Smooth muscle cell (in vitro differentiated cells): Measurements from ENCODE around the gene FRMPD1. TPM values are rescaled to one million over a fixed set of nuclear protein-coding genes. Genes with fewer than 3 reads are reported as not detected.

Experiments
- DNase-seq: peaks from one replicate; lab custom pipeline; 2025; ENCODE audit not compliant: unreplicated experiment; lab: John Stamatoyannopoulos, UW
- H2AFZ ChIP-seq: fragments of 200-600 bp; sonication (generic); 2 replicates; pipeline ENCODE4 v1.6.0; 2016; ENCODE audit warnings: antibody characterized with exemption, low read depth, mild to moderate bottlenecking
- H3F3A ChIP-seq: fragments of 200-600 bp; sonication (generic); 2 replicates; pipeline ENCODE4 v1.6.0; 2017; ENCODE audit warnings: antibody characterized with exemption, low read depth
- H3K27ac ChIP-seq: fragments of 200-600 bp; sonication (generic); 2 replicates; pipeline ENCODE4 v1.5.1; 2016; ENCODE audit warnings: low read depth, mild to moderate bottlenecking
- H3K27me3 ChIP-seq: fragments of 200-600 bp; sonication (generic); 2 replicates; pipeline ENCODE4 v1.6.1; 2016; ENCODE audit warnings: low read depth, mild to moderate bottlenecking
- H3K36me3 ChIP-seq: fragments of 200-600 bp; sonication (generic); 2 replicates; pipeline ENCODE4 v1.5.1; 2016; ENCODE audit warnings: low read depth
- H3K4me1 ChIP-seq: fragments of 200-600 bp; sonication (generic); 2 replicates; pipeline ENCODE4 v1.5.1; 2016; ENCODE audit warnings: low read depth
- H3K4me2 ChIP-seq: fragments of 200-600 bp; sonication (generic); 2 replicates; pipeline ENCODE4 v1.6.0; 2016; ENCODE audit warnings: mild to moderate bottlenecking
- H3K4me3 ChIP-seq: fragments of 200-600 bp; sonication (generic); 2 replicates; pipeline ENCODE4 v1.5.1; 2016; ENCODE audit warnings: mild to moderate bottlenecking
- H3K79me2 ChIP-seq: fragments of 200-600 bp; sonication (generic); 2 replicates; pipeline ENCODE4 v1.6.0; 2016; ENCODE audit warnings: low read depth, mild to moderate bottlenecking
- H3K9ac ChIP-seq: fragments of 200-600 bp; sonication (generic); 2 replicates; pipeline ENCODE4 v1.6.0; 2016; ENCODE audit warnings: low read depth
- H3K9me3 ChIP-seq: fragments of 200-600 bp; sonication (generic); replicated peaks from 2 replicates; pipeline ENCODE4 v1.5.1; 2016; ENCODE audit warnings: low read depth
- H4K20me1 ChIP-seq: fragments of 200-600 bp; sonication (generic); 2 replicates; pipeline ENCODE4 v1.6.0; 2016; ENCODE audit warnings: low read depth
- WGBS: methylation state at CpG from one replicate; pipeline ENCODE4 v1.1.7; 2016; ENCODE audit warnings: low lambda C conversion rate; 5-methylcytosine and 5-hydroxymethylcytosine counted together
- polyA plus RNA-seq: library from polyadenylated mRNA; unstranded; fragments of >200 nt; fragmentation: Nextera tagmentation; extraction: Ambion mirVana; gene quantifications from 2 replicates; pipeline ENCODE4 v1.2.1, GENCODE V29; 2016
- total RNA-seq: library from RNA; depleted of rRNA; stranded (reverse); fragments of >200 nt; gene quantifications from 2 replicates; pipeline ENCODE4 v1.2.3, GENCODE V29; 2014
- TF ChIP-seq, protein P1 (sequence below): fragments of 200-600 bp; sonication (generic); IDR thresholded peaks from 2 replicates; pipeline ENCODE4 v1.5.1; 2017; ENCODE audit warnings: borderline replicate concordance, mild to moderate bottlenecking, antibody characterized with exemption; ENCODE audit not compliant: insufficient read depth, poor library complexity, severe bottlenecking

Gene FRMPD1
- total and polyA plus RNA-seq, 2 experiments from 2014 or later: 0.22 TPM; not detected in 1

DNA sequence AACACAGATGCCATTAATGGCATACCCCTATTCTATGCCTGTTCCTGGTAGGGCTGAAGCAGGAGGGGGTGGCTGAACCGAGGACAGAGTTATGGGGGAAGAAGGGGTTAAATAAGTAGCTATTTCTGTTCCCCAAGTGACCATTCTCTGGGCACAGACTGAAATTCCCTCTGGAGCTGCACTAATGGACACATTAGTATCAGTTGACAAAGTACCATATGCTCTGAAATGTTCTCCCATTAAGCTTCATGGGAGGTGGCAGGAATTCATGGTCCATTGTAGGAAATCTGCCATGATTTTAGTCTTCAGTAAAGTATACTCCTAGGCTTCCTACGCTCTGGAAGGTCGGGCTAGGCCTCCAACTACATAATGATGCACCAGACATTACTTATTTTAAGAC, 10.5 kb upstream of the FRMPD1 start:
- H4K20me1 ChIP-seq: no peaks in the 10 kb centered on the region
- H3F3A ChIP-seq: no peaks in the 10 kb centered on the region
- no peaks in the 10 kb centered on the region for H3K79me2 ChIP-seq
- H3K4me2 ChIP-seq: no peak overlapping the region
- H3K27ac ChIP-seq: no peak overlapping the region
- H3K27me3 ChIP-seq: peaks cover 40% of the 10 kb centered on the region
- no peak for DNase-seq
- no peak overlapping the region for H3K4me3 ChIP-seq
- H3K36me3 ChIP-seq: no peaks in the 10 kb centered on the region
- H3K9me3 ChIP-seq: no peaks in the 10 kb centered on the region
- H2AFZ ChIP-seq: no peak overlapping the region
- no peak overlapping the region for H3K9ac ChIP-seq
- 84% methylated on average over 3 of the region's 3 CpGs for WGBS
- no peaks in the 10 kb centered on the region for H3K4me1 ChIP-seq
- TF ChIP-seq, protein P1, sequence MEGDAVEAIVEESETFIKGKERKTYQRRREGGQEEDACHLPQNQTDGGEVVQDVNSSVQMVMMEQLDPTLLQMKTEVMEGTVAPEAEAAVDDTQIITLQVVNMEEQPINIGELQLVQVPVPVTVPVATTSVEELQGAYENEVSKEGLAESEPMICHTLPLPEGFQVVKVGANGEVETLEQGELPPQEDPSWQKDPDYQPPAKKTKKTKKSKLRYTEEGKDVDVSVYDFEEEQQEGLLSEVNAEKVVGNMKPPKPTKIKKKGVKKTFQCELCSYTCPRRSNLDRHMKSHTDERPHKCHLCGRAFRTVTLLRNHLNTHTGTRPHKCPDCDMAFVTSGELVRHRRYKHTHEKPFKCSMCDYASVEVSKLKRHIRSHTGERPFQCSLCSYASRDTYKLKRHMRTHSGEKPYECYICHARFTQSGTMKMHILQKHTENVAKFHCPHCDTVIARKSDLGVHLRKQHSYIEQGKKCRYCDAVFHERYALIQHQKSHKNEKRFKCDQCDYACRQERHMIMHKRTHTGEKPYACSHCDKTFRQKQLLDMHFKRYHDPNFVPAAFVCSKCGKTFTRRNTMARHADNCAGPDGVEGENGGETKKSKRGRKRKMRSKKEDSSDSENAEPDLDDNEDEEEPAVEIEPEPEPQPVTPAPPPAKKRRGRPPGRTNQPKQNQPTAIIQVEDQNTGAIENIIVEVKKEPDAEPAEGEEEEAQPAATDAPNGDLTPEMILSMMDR: no peak

GRCh38 chr9:37641331-37641730, 9.4 kb upstream of the FRMPD1 start:
- no peaks in the 10 kb centered on the region for H4K20me1 ChIP-seq
- no peaks in the 10 kb centered on the region for H3F3A ChIP-seq
- H3K4me3 ChIP-seq: no peak overlapping the region
- no peak overlapping the region for H3K4me2 ChIP-seq
- H3K4me1 ChIP-seq: no peaks in the 10 kb centered on the region
- no peaks in the 10 kb centered on the region for H3K9me3 ChIP-seq
- no peak for DNase-seq
- H3K27ac ChIP-seq: no peak overlapping the region
- H3K27me3 ChIP-seq: peaks cover 51% of the 10 kb centered on the region
- H2AFZ ChIP-seq: no peak overlapping the region
- no peak overlapping the region for H3K9ac ChIP-seq
- WGBS: 88% methylated on average over 3 of the region's 3 CpGs
- TF ChIP-seq, protein P1: no peak
- H3K36me3 ChIP-seq: no peaks in the 10 kb centered on the region
- H3K79me2 ChIP-seq: no peaks in the 10 kb centered on the region

DNA sequence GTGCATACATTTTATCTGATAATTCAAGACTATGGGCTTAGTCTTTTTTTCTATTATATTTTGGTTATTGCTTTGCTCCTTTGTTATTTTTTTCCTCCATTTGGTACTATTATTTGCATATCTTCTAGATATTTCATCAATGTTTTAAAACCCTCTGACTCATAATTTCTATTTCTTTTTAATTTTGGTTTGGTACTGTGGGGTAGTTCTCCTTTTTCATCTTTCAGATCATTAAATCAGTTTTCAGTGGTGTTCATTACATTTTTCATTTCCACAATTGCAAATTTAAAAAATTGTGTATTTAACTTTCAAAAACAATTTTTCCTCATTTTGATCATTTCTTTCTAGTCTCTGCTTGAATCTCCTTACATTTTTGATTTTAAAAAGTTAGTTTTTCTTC, 7.5 kb upstream of the FRMPD1 start:
- Histone ChIP-seq H3K79me2 (no peaks in the 10 kb centered on the region), H3K4me1 (no peaks in the 10 kb centered on the region), H3K27ac (no peak overlapping the region), H3K27me3 (peaks cover 68% of the 10 kb centered on the region), H4K20me1 (no peaks in the 10 kb centered on the region), H3K4me2 (no peak overlapping the region), H2AFZ (no peak overlapping the region), H3K9ac (no peak overlapping the region), H3F3A (no peaks in the 10 kb centered on the region), H3K9me3 (no peaks in the 10 kb centered on the region), H3K4me3 (no peak overlapping the region), H3K36me3 (no peaks in the 10 kb centered on the region)
- TF ChIP-seq, protein P1: no peak
- no peak for DNase-seq

- Histone ChIP-seq H4K20me1 (no peaks in the 10 kb centered on the region), H3K36me3 (no peaks in the 10 kb centered on the region), H3K9ac (no peak overlapping the region), H3K4me1 (peaks cover 1% of the 10 kb centered on the region), H3K9me3 (no peaks in the 10 kb centered on the region), H3K4me2 (no peak overlapping the region), H3F3A (no peaks in the 10 kb centered on the region), H3K79me2 (no peaks in the 10 kb centered on the region), H3K4me3 (no peak overlapping the region), H3K27me3 (peaks cover 93% of the 10 kb centered on the region), H2AFZ (no peak overlapping the region), H3K27ac (no peak overlapping the region)
- TF ChIP-seq, protein P1: no peak
- WGBS: 71% methylated on average over 5 of the region's 5 CpGs
- DNase-seq: no peak
Measured at GRCh38 chr9:37645903-37646506, 4.7 kb upstream of the FRMPD1 start.
